ENCODE data around the gene PRCC.

DNA sequence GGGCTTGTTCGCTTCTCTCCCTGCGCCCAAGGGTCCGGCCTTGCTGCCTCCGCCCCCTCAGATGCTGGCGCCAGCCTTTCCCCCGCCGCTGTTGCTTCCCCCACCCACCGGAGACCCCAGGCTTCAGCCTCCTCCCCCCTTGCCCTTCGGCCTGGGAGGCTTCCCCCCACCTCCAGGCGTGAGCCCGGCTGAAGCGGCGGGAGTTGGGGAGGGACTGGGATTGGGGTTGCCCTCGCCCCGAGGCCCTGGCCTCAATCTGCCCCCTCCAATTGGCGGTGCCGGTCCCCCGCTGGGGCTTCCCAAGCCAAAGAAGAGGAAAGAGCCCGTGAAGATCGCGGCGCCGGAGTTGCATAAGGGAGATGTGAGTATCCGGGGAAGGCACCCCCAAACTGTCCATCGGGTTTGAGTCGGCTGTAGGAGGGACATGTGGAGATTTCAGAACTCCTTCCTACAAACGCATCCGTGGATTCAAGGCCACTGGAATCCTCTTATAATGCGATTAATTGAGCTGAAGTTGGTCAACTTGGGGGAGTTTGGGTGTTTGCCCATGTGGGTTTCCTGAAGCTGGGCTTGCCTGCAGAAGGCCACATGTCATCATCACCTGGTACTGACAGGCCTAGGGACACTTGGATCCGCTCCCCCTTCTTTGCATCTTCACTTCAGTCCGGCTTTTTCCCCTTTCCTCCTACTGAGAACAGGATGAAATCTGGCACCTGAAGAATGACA lies 707 bp downstream of the PRCC start:
- TF ChIP-seq, protein P1, sequence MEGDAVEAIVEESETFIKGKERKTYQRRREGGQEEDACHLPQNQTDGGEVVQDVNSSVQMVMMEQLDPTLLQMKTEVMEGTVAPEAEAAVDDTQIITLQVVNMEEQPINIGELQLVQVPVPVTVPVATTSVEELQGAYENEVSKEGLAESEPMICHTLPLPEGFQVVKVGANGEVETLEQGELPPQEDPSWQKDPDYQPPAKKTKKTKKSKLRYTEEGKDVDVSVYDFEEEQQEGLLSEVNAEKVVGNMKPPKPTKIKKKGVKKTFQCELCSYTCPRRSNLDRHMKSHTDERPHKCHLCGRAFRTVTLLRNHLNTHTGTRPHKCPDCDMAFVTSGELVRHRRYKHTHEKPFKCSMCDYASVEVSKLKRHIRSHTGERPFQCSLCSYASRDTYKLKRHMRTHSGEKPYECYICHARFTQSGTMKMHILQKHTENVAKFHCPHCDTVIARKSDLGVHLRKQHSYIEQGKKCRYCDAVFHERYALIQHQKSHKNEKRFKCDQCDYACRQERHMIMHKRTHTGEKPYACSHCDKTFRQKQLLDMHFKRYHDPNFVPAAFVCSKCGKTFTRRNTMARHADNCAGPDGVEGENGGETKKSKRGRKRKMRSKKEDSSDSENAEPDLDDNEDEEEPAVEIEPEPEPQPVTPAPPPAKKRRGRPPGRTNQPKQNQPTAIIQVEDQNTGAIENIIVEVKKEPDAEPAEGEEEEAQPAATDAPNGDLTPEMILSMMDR (conservative IDR thresholded peaks at IDR 0.05; ENCODE audit: low read depth, low read length) = no peak
- no peak for TF ChIP-seq EZH2 (IDR thresholded peaks at IDR 0.05; ENCODE audit: low read length, unreplicated experiment)
